Left renal pelvis (tissue), 4 donors: ENCODE results near the gene SLC25A36. TPM values are rescaled to one million over a fixed set of nuclear protein-coding genes. Genes with fewer than 3 reads are reported as not detected.

Experiments used
- DNase-seq, 4 donors: peaks; one replicate each; pipeline ENCODE4 v3.0.0-alpha.2; 2013; ENCODE audit warnings: low read depth in 4 of 4, low spot score in 3 of 4
- polyA plus RNA-seq, 4 donors: library from polyadenylated mRNA; unstranded; fragments of 120-200 nt; gene quantifications; one replicate each; pipeline ENCODE4 v1.2.1, GENCODE V29; 2013; ENCODE audit not compliant: insufficient read length in 4 of 4

The SLC25A36 gene, protein sequence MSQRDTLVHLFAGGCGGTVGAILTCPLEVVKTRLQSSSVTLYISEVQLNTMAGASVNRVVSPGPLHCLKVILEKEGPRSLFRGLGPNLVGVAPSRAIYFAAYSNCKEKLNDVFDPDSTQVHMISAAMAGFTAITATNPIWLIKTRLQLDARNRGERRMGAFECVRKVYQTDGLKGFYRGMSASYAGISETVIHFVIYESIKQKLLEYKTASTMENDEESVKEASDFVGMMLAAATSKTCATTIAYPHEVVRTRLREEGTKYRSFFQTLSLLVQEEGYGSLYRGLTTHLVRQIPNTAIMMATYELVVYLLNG
- polyA plus RNA-seq, result 100 to 1,000 TPM; 138 to 225 (median 167) TPM

DNA sequence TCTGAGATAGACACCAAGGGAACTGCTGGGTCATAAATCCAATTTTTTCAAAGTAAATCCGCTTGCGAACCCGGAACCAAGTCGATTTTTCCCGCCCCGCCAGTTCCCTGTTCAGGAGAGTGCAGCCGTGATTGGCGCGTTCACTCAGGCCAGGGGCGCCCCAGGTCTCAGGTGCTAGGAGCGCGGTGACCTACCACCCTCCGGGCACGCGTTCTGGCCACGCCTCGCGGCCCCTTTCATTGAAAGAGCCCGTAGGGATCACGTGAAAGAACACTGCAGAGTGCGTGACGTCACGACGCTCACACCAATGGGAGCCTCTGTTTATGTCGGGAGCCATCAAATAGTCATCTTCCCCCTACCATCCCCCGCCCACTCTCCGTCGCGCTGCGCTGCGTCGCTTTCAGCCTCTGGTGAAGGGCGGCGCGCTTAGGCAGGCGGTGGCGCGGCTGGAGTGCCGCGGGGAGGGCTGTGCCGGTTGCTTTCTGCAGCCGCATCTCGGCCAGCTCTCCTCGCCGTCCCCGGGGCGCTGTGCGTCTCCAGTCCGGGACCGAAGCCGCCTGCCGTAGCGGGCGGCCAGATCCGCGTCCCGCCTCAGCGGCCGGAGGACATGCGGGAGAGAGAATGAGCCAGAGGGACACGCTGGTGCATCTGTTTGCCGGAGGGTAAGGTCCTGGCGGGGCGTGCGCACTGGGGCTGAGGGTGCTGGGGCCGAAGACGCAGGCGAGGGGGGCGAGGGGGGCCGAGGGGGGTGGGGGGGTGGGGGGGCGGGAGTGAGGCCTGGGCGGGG, at the start of gene SLC25A36:
SLC25A36 (plus strand) TSS at position 403 of the 787 bp plus-strand sequence; CDS start at position 622, 219 bp downstream.
- DNase-seq, result peak; percentile 97 to 98 (median 97)

- no peak for DNase-seq
These were observed 44.6 kb upstream of the SLC25A36 start for GRCh38 chr3:140896997-140897396.

GRCh38 chr3:140898340-140899180, 43.1 kb upstream of the SLC25A36 start:
- DNase-seq, result peak in 2 of 4 donors; percentile 22 to 34

DNA sequence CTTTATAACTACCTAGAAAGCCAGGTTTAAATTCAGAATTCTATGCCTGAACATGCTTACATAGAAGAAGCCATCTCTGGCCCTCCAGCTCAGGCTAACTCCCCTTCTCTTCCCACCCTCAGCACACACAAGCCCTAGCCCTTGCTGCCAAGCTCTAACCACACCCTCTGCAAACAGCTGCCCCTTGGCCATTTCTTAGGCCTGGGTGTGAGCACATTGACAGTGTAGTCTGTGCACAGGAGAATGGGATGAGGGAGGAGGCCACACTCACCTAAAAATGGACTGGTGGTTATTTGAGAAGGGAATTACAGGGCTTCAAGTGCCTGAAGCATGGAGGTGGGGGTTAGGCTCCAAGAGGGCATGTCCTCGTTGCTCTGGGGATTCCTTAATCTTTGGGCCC, 42.3 kb upstream of the SLC25A36 start:
- DNase-seq, result no peak

- DNase-seq, result no peak
These were observed 38.8 kb upstream of the SLC25A36 start for GRCh38 chr3:140902791-140903190.

DNA sequence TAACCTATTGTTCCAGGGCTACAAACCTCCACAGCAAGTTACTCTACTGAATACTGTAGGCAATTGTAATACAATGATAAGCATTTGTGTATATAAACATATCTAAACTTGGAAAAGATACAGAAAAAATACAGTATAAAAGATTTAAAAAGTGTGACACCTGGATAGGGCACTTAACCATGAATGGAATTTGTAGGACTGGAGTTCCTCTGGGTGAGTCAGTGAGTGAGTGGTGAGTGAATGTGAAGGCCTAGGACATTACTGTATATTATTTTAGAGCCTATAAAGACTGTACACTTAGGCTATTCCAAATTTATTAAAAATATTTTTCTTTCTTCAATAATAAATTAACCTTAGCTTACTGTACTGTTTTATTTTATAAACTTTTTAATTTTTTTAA, 38.4 kb upstream of the SLC25A36 start:
- no peak for DNase-seq

GRCh38 chr3:140904521-140904920, 37.1 kb upstream of the SLC25A36 start:
- DNase-seq, result no peak

GRCh38 chr3:140905559-140905958, 36.1 kb upstream of the SLC25A36 start:
- no peak for DNase-seq

DNA sequence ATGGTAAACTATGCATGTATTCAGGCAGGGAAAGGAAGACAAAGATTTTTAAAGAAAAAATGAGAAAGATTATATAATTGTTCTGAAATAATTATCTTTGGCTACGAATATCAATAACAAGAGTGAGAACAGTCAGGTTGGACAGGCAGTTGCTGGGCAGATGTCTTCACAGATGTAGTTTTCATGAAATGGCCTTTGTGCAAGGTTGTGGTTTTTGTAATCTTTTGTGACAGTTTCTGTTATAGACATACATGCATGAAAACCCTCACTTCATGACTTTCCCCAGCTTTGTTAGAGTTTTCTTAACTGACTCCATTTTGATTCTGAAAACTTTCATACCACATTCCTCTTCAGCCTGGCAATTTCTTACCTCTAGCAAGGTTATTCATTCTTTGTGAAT, 34.9 kb upstream of the SLC25A36 start:
- DNase-seq, result no peak

GRCh38 chr3:140910860-140911259, 30.8 kb upstream of the SLC25A36 start:
- DNase-seq, result no peak

- DNase-seq, result peak in 1 of 4 donors; percentile 3
These were observed 29.8 kb upstream of the SLC25A36 start for GRCh38 chr3:140911822-140912221.

DNA sequence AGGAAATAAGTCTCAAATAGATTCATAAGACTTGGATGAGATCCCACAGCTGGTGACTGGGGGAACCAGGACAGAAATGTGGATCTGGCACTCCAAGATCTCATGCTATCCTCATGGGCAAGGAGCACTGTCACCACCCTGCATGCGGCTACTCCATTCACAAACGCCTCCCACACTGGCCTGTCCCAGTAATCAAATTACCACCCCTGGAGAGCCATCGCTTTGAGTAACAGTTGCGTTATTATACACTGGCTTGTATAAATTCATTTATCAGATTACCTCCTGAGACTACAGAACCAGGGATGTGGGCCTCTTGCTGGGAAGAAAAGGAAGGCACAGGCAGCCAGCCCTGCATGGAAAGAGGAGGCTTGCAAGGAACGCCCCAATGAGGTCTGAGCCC, 27.9 kb upstream of the SLC25A36 start:
- no peak for DNase-seq

- no peak for DNase-seq
These were observed 27.2 kb upstream of the SLC25A36 start for GRCh38 chr3:140914384-140914945.

- DNase-seq, result no peak
These were observed 25.0 kb upstream of the SLC25A36 start for GRCh38 chr3:140916603-140917002.

GRCh38 chr3:140917772-140918171, 23.9 kb upstream of the SLC25A36 start:
- DNase-seq, result no peak

- no peak for DNase-seq
These were observed 21.6 kb upstream of the SLC25A36 start for GRCh38 chr3:140920029-140920428.

DNA sequence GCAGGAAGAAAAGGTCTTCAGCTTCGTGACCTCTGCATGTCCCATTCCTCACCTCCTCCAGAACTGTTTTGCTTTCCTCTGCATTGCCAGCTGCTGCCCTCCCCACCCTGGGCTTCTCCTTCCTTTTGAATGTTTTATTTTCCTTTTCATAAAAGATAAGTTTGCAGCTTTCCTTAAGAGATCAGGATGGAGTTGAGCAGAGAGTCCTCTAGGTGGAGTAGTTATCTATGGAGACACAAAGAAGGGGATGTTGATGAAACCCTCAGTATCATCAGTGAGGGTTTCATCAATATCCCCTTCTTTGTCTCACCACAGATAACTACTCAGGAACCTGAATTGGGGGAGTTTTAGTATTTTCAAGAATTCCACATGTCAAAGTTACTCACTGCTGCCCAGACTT, 19.0 kb upstream of the SLC25A36 start:
- DNase-seq, result no peak

DNA sequence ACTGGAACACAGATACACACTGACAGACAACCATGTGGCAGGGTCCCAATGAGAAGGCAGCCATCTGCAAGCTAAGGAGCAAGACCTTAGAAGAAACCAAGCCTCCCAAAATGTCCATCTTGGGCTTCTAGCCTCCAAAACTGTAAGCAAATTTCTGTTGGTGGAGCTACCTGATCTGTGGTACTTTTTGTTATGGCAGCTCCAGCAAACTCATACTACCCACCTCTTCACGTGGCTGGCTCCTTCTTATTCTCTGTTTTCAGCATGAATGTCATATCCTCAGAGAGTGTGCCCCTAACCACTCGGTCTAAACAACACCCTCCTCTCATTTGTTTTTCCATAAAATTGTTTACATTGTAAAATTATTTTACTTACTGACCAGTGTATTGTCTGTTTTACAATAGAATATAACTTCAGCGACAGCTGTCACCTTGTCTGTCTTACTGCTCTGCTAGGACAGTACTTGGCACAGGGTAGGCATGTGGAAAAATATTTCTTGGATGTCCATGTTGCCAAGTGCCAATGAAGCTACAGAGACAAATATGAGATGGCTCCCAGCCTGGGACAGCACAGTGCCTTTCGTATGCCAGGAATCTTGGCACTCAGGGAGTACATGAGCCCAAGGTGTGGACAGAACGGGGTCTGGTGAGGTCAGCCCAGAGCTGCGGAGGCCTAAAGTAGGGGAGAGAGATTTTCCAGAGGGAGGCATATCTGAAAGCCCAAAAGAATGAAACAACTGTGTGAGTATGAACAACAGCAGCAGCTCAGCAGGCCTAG, 17.4 kb upstream of the SLC25A36 start:
- DNase-seq, result no peak

- no peak for DNase-seq
These were observed 14.2 kb upstream of the SLC25A36 start for GRCh38 chr3:140927279-140928069.
